Endodermal cell (in vitro differentiated cells): ENCODE measurements around the gene ZNF532. TPM values are rescaled to one million over a fixed set of nuclear protein-coding genes. Genes with fewer than 3 reads are reported as not detected.

Experiments
- DNase-seq: peaks from one replicate; pipeline ENCODE4 v3.0.0-alpha.2; 2017
- H3K27ac ChIP-seq: 2 replicates; pipeline ENCODE4 v1.5.1; 2013; ENCODE audit warnings: mild to moderate bottlenecking, low read depth, low read length, moderate library complexity
- H3K27me3 ChIP-seq: 2 replicates; pipeline ENCODE4 v1.6.1; 2013; ENCODE audit warnings: mild to moderate bottlenecking, low read length, moderate library complexity; ENCODE audit not compliant: insufficient read depth, control insufficient read depth, poor library complexity, severe bottlenecking
- H3K36me3 ChIP-seq: 2 replicates; pipeline ENCODE4 v1.7.0; 2013; ENCODE audit warnings: mild to moderate bottlenecking, low read length, moderate library complexity; ENCODE audit not compliant: control insufficient read depth, insufficient read depth
- H3K4me1 ChIP-seq: one replicate; pipeline ENCODE4 v1.7.0; 2013; ENCODE audit warnings: low read length; ENCODE audit not compliant: control insufficient read depth, insufficient read depth
- H3K4me3 ChIP-seq: 2 replicates; pipeline ENCODE4 v1.5.1; 2013; ENCODE audit warnings: mild to moderate bottlenecking, low read length, moderate library complexity
- H3K9ac ChIP-seq: 2 replicates; pipeline ENCODE4 v1.6.1; 2013; ENCODE audit warnings: mild to moderate bottlenecking, low read length, moderate library complexity; ENCODE audit not compliant: poor library complexity, severe bottlenecking; ENCODE audit errors: extremely low read depth
- H3K9me3 ChIP-seq: 2 replicates; pipeline ENCODE4 v1.6.1; 2013; ENCODE audit warnings: mild to moderate bottlenecking, low read length, moderate library complexity; ENCODE audit not compliant: control insufficient read depth
- H3K27ac Mint-ChIP-seq: 2 replicates; pipeline ENCODE4 v1.8.0; 2020; ENCODE audit warnings: mixed read lengths
- H3K27me3 Mint-ChIP-seq: 2 replicates; pipeline ENCODE4 v1.8.0; 2021; ENCODE audit warnings: mild to moderate bottlenecking, mixed read lengths; ENCODE audit not compliant: insufficient read depth
- H3K36me3 Mint-ChIP-seq: 2 replicates; pipeline ENCODE4 v1.8.0; 2020; ENCODE audit warnings: low read depth, mixed read lengths
- H3K4me1 Mint-ChIP-seq: 2 replicates; pipeline ENCODE4 v1.8.0; 2020; ENCODE audit warnings: mixed read lengths
- H3K4me3 Mint-ChIP-seq: 2 replicates; pipeline ENCODE4 v1.8.0; 2020; ENCODE audit warnings: mild to moderate bottlenecking, moderate library complexity, mixed read lengths
- H3K9me3 Mint-ChIP-seq: 2 replicates; pipeline ENCODE4 v1.8.0; 2020; ENCODE audit warnings: mild to moderate bottlenecking, mixed read lengths
- CTCF ChIP-seq: fragments of 200-600 bp; sonication (generic); conservative IDR thresholded peaks from 2 replicates; pipeline ENCODE4 v1.5.0; 2021; ENCODE audit warnings: antibody characterized with exemption, mild to moderate bottlenecking
- WGBS, 2 experiments: methylation state at CpG; one replicate each; pipeline versions ENCODE4 v1.1.5 to v1.1.7; 2013; ENCODE audit warnings: missing lambda C conversion rate in 2 of 2, mixed read lengths in 1 of 2; ENCODE audit not compliant: insufficient coverage in 1 of 2, insufficient read length in 1 of 2; 5-methylcytosine and 5-hydroxymethylcytosine counted together
- total RNA-seq, 2 donors: library from RNA; stranded (reverse); fragmentation: NEBNext Ultra II Directional in 1 of 2; extraction: Animal tissue kit (Norgen Biotek cat#: 25700) in 1 of 2; gene quantifications; 2 replicates in 1 of 2; 3 replicates in 1 of 2; pipeline ENCODE4 v1.2.1, GENCODE V29; 2021

The ZNF532 gene
- total RNA-seq, 2 donors from 2014 or later: 138 to 207 TPM

- 91 to 100% methylated on average over 1 of the region's 1 CpG for WGBS, 2 experiments
- Histone ChIP-seq H3K27ac (no peak overlapping the region), H3K4me3 (no peak overlapping the region), H3K27me3 (no peaks in the 10 kb centered on the region), H3K4me1 (no peaks in the 10 kb centered on the region), H3K9ac (no peak overlapping the region), H3K36me3 (no peaks in the 10 kb centered on the region), H3K9me3 (peaks cover 17% of the 10 kb centered on the region)
- no peaks in the 10 kb centered on the region for H3K27me3 Mint-ChIP-seq
- H3K4me3 Mint-ChIP-seq: no peak overlapping the region
- H3K9me3 Mint-ChIP-seq: peaks cover 38% of the 10 kb centered on the region
- H3K4me1 Mint-ChIP-seq: peaks cover 12% of the 10 kb centered on the region
- H3K27ac Mint-ChIP-seq: no peak overlapping the region
- TF ChIP-seq CTCF: no peak
- peaks cover 2% of the 10 kb centered on the region for H3K36me3 Mint-ChIP-seq
- no peak for DNase-seq
These were observed 33.1 kb upstream of the ZNF532 start for GRCh38 chr18:58831606-58832005.

GRCh38 chr18:58838165-58838860 lies 26.4 kb upstream of the ZNF532 start:
- H3K9me3 Mint-ChIP-seq: no peaks in the 10 kb centered on the region
- H3K27ac ChIP-seq: no peak overlapping the region
- no peaks in the 10 kb centered on the region for H3K9me3 ChIP-seq
- H3K4me3 Mint-ChIP-seq: no peak overlapping the region
- peaks cover 4% of the 10 kb centered on the region for H3K4me1 ChIP-seq
- no peaks in the 10 kb centered on the region for H3K27me3 Mint-ChIP-seq
- 92 to 96% methylated on average over 5 of the region's 5 CpGs for WGBS, 2 experiments
- no peaks in the 10 kb centered on the region for H3K36me3 ChIP-seq
- H3K4me1 Mint-ChIP-seq: peaks cover 20% of the 10 kb centered on the region
- no peak overlapping the region for H3K4me3 ChIP-seq
- no peaks in the 10 kb centered on the region for H3K27me3 ChIP-seq
- no peaks in the 10 kb centered on the region for H3K36me3 Mint-ChIP-seq
- no peak overlapping the region for H3K9ac ChIP-seq
- H3K27ac Mint-ChIP-seq: no peak overlapping the region
- no peak for TF ChIP-seq CTCF
- DNase-seq: no peak

GRCh38 chr18:58838946-58839345 lies 25.7 kb upstream of the ZNF532 start:
- Histone ChIP-seq H3K27ac (no peak overlapping the region), H3K4me1 (peaks cover 5% of the 10 kb centered on the region), H3K36me3 (no peaks in the 10 kb centered on the region), H3K27me3 (no peaks in the 10 kb centered on the region), H3K9me3 (no peaks in the 10 kb centered on the region), H3K9ac (no peak overlapping the region), H3K4me3 (no peak overlapping the region)
- Mint-ChIP-seq H3K9me3 (no peaks in the 10 kb centered on the region), H3K4me3 (no peak overlapping the region), H3K27ac (no peak overlapping the region), H3K27me3 (no peaks in the 10 kb centered on the region), H3K4me1 (peaks cover 26% of the 10 kb centered on the region), H3K36me3 (no peaks in the 10 kb centered on the region)
- WGBS, 2 experiments: 93% methylated on average over 4 to 6 of the region's 6 CpGs
- TF ChIP-seq CTCF: no peak
- no peak for DNase-seq
